Measurements from ENCODE around the gene FRMD4A.

- TF ChIP-seq POLR2AphosphoS5 (IDR thresholded peaks at IDR 0.05; ENCODE audit: low read length) (no peak), STAT3 (IDR thresholded peaks at IDR 0.05; ENCODE audit: low read depth, low read length) (no peak), EP300 (IDR thresholded peaks at IDR 0.05; ENCODE audit: borderline replicate concordance in 1 of 2, control insufficient read depth in 1 of 2, low read depth in 2 of 2, low read length in 2 of 2) (no peak), CBFB (IDR thresholded peaks at IDR 0.05; ENCODE audit: low read depth) (no peak), FOXM1 (IDR thresholded peaks at IDR 0.05; ENCODE audit: low read depth, low read length) (no peak)
These were observed 3.2 kb downstream of the FRMD4A start for GRCh38 chr10:14327527-14327926.

Measured in GM12878 (cell line).